ENCODE measurements around the gene SYNE1.
"Not testable (repeated sequence)": the region's sequence is repeated elsewhere in the genome, so short reads cannot be mapped to it uniquely, and the experiment has no call there.

The SYNE1 gene

GRCh38 chr6:152637296-152638047, at the start of gene SYNE1:
TSS of gene SYNE1 (minus strand) at chr6:152637362. CDS start at chr6:152628331, 9,031 bp downstream.
- no peak for DNase-seq

GRCh38 chr6:152685819-152686218, 48.7 kb upstream of the SYNE1 start:
- no peak for DNase-seq

GRCh38 chr6:152682935-152683334, 45.8 kb upstream of the SYNE1 start:
- not testable (repeated sequence) for DNase-seq

GRCh38 chr6:152682141-152682540, 45.0 kb upstream of the SYNE1 start:
- DNase-seq = no peak

GRCh38 chr6:152680879-152681517, 43.8 kb upstream of the SYNE1 start:
- no peak for DNase-seq

- no peak for DNase-seq
Measured at GRCh38 chr6:152680151-152680550, 43.0 kb upstream of the SYNE1 start.

- DNase-seq = no peak
Measured at GRCh38 chr6:152673236-152673635, 36.1 kb upstream of the SYNE1 start.

GRCh38 chr6:152671171-152671570, 34.0 kb upstream of the SYNE1 start:
- DNase-seq = no peak

GRCh38 chr6:152669895-152670294, 32.7 kb upstream of the SYNE1 start:
- no peak for DNase-seq

- DNase-seq = no peak
Measured at GRCh38 chr6:152661776-152662175, 24.6 kb upstream of the SYNE1 start.

- DNase-seq = no peak
Measured at GRCh38 chr6:152651986-152652385, 14.8 kb upstream of the SYNE1 start.

GRCh38 chr6:152648105-152648504, 10.9 kb upstream of the SYNE1 start:
- no peak for DNase-seq

- DNase-seq = not testable (repeated sequence)
Measured at GRCh38 chr6:152646732-152647131, 9.6 kb upstream of the SYNE1 start.

GRCh38 chr6:152642578-152643375, 5.6 kb upstream of the SYNE1 start:
- no peak for DNase-seq

- DNase-seq = no peak
Measured at GRCh38 chr6:152636609-152637295, 410 bp downstream of the SYNE1 start.

GRCh38 chr6:152636021-152636608, 1.0 kb downstream of the SYNE1 start:
- DNase-seq = no peak

- no peak for DNase-seq
Measured at GRCh38 chr6:152634773-152635172, 2.4 kb downstream of the SYNE1 start.

- no peak for DNase-seq
Measured at GRCh38 chr6:152632121-152632782, 4.9 kb downstream of the SYNE1 start.

GRCh38 chr6:152631376-152631775, 5.8 kb downstream of the SYNE1 start:
- no peak for DNase-seq

- no peak for DNase-seq
Measured at GRCh38 chr6:152630832-152631231, 6.3 kb downstream of the SYNE1 start.

GRCh38 chr6:152625213-152625612, 11.9 kb downstream of the SYNE1 start:
- DNase-seq = no peak

GRCh38 chr6:152614776-152615175, 22.4 kb downstream of the SYNE1 start:
- DNase-seq = not testable (repeated sequence)
